ENCODE results near the gene MICALL1.

DNA sequence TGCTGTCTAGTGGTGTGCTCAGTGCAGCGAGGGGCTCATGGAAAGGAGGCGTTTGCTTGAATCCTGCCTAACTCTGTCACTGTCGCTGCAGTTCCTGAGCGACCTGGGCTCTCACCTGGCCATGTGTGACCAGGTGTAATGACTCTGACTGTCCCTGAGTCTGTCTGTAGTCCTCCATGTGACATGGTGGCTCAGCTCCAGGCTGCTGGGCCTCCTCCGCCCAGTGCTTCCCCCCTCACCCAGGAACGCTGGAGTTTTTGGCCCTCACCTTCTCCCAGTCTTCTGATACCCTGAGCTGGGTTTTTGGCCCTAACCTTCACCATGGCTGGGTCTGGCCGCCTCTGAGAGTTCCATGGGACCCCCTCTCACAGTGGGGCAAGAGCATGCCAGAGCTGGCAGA lies 20.3 kb downstream of the MICALL1 start:
- TF ChIP-seq BHLHE40 (IDR thresholded peaks at IDR 0.05; ENCODE audit: borderline replicate concordance), result no peak
- TF ChIP-seq SUZ12 (IDR thresholded peaks at IDR 0.05), result no peak
- TF ChIP-seq FOXA1 (IDR thresholded peaks at IDR 0.05), result no peak
- TF ChIP-seq ZNF384 (IDR thresholded peaks at IDR 0.05), result no peak

Measured in HEK293T (cell line).